ENCODE data around the gene HOXA5. TPM values are rescaled to one million over a fixed set of nuclear protein-coding genes. Genes with fewer than 3 reads are reported as not detected.

Gene HOXA5
- 3.9 to 6.7 TPM (median 6.2 TPM) in 5 replicates for total RNA-seq (2022; extraction: Qiagen RNA extraction; ENCODE audit: low read depth)

DNA sequence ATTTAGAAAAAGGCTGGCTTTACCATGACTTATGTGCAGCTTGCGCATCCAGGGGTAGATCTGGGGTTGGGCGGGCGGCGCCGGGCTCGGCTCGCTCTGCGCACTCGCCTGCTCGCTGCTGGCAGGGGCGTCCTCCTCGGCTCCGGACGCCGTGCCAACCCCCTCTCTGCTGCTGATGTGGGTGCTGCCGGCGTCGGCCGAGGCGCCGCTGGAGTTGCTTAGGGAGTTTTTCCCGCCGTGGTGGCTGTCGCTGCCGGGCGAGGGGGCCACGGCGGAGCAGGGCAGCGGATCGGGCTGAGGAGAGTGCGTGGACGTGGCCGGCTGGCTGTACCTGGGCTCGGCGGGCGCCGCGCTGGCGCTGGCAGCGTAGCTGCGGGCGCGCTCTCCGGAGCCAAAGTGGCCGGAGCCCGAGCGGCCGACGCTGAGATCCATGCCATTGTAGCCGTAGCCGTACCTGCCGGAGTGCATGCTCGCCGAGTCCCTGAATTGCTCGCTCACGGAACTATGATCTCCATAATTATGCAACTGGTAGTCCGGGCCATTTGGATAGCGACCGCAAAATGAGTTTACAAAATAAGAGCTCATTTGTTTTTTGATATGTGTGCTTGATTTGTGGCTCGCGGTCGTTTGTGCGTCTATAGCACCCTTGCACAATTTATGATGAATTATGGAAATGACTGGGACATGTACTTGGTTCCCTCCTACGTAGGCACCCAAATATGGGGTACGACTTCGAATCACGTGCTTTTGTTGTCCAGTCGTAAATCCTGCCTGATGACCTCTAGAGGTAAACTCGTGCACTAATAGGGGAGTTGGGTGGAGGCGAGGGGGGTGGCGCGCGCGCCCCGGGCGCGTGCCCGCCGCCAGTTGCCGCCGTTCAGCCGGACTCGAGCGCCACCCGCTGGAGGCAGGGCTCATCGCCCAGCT lies at the start of gene HOXA5:
TSS of gene HOXA5 (minus strand) at position 659 of the 927 bp plus-strand sequence. CDS start at position 585, 74 bp downstream.

GRCh38 chr7:27185013-27185853 lies 41.8 kb upstream of the HOXA5 start, which contains the start of gene HOXA11:
TSS of gene HOXA11 (minus strand) at chr7:27185232. CDS start at chr7:27185144, 88 bp downstream.

GRCh38 chr7:27173956-27174873 lies 30.7 kb upstream of the HOXA5 start, which contains the start of gene HOXA10:
TSS of gene HOXA10 (minus strand) at chr7:27174320. CDS start at chr7:27174306, 14 bp downstream.

DNA sequence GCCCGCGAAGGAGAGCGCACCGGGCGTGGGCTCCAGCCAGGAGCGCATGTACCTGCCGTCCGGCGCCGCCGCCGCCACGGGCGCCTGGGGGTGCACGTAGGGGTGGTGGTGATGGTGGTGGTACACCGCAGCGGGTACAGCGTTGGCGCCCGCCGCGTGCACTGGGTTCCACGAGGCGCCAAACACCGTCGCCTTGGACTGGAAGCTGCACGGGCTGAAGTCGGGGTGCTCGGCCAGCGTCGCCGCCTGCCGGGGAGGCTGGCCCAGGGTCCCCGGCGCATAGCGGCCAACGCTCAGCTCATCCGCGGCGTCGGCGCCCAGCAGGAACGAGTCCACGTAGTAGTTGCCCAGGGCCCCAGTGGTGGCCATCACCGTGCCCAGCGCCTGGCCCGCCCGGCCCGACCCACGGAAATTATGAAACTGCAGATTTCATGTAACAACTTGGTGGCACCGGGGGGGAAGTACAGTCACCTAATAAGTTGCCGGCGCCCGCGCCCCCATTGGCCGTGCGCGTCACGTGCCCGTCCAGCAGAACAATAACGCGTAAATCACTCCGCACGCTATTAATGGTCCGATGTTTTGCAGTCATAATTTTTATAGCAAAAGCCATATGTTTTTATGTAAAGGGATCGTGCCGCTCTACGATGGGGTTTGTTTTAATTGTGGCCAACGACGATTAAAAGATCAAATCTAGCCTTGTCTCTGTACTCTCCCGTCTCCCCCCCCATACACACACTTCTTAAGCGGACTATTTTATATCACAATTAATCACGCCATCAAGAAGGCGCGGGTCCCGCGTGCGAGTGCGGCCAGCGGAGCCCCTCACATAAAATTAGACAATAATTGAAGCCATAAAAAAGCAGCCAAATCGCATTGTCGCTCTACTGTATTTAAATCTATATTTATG lies 21.9 kb upstream of the HOXA5 start, which contains the start of gene HOXA9:
TSS of gene HOXA9 (minus strand) at position 449 of the 907 bp plus-strand sequence. CDS start at position 369, 80 bp downstream.

GRCh38 chr7:27156508-27156898 lies 13.0 kb upstream of the HOXA5 start, which contains the start of gene HOXA7:
TSS of gene HOXA7 (minus strand) at chr7:27156675. CDS start at chr7:27156545, 130 bp downstream.

GRCh38 chr7:27151931-27152815 lies 8.7 kb upstream of the HOXA5 start, which contains the start of gene HOXA3:
TSS of gene HOXA3 (minus strand) at chr7:27152583. CDS start at chr7:27110640, 41,943 bp downstream.

GRCh38 chr7:27147199-27148030 lies 3.9 kb upstream of the HOXA5 start, which contains the start of gene HOXA6:
TSS of gene HOXA6 (minus strand) at chr7:27147774. CDS start at chr7:27147749, 25 bp downstream.

GRCh38 chr7:27130540-27131389 lies 12.7 kb downstream of the HOXA5 start, which contains the start of gene HOXA4:
TSS of gene HOXA4 (minus strand) at chr7:27130757. CDS start at chr7:27130733, 24 bp downstream.

GRCh38 chr7:27102581-27103442 lies 40.7 kb downstream of the HOXA5 start, which contains the start of gene HOXA2:
TSS of gene HOXA2 (minus strand) at chr7:27102683. CDS start at chr7:27102500, 183 bp downstream.

DNA sequence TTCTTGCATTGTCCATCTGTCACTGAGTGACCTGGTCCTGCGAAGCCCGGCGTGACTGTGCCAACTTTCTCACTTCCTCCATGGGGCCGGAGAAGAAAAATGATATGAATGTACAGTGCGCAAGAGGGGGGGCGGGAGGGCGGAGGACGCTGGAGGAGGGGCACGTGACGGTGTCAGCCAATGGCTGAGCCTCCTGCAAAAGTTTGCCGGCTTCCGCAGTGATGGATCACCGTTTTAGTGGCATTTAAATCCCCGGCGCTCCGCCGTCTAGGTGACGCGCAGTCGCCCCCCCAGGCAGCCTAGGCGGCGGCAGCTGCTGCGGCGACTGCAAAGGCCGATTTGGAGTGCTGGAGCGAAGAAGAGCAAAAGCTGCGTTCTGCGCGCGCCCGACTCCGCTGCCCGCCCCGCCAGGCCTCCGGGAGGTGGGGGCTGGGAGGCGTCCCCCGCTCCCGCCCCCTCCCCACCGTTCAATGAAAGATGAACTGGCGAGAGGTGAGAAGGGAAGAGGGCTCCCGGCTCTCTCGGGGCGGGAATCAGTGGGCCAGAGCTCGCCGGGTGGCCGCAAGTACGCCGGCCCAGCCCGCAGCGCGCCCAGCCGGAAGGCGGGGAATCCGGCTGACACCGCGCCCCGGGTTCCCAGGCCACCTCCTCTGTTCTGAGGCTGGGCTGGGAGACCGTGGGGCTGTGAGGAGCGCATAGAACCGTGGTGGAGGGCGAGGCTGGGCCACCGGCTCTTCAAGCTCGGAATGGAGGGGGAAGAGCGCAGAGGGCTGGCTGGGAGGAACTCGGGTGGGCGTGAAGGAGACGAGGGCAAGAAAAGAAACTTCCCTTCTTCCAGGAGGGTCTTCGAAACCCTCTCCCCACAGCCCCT lies 47.3 kb downstream of the HOXA5 start, which contains the start of gene HOXA1:
TSS of gene HOXA1 (minus strand) at position 104 of the 871 bp plus-strand sequence. CDS start at position 16, 88 bp downstream.

